ENCODE results near the gene KRTAP4-7.
"Not testable (repeated sequence)": the region's sequence is repeated elsewhere in the genome, so short reads cannot be mapped to it uniquely, and the experiment has no call there.

Gene KRTAP4-7

GRCh38 chr17:41042953-41043352, 41.0 kb upstream of the KRTAP4-7 start:
- TF ChIP-seq CTCF (IDR thresholded peaks at IDR 0.05; ENCODE audit: insufficient read depth, low read length, poor library complexity, severe bottlenecking) (no peak), EZH2phosphoT487 (conservative IDR thresholded peaks at IDR 0.05; ENCODE audit: low read length) (no peak)
- Histone ChIP-seq H4K20me1 (ENCODE audit: low read depth, low read length) (no peaks in the 10 kb centered on the region), H3K9ac (ENCODE audit: low read length) (no peak overlapping the region), H3K79me2 (ENCODE audit: insufficient read depth, low read length) (no peaks in the 10 kb centered on the region), H3K36me3 (ENCODE audit: low read length) (no peaks in the 10 kb centered on the region), H3F3A (ENCODE audit: insufficient read depth) (no peaks in the 10 kb centered on the region), H2AFZ (ENCODE audit: low read depth, low read length, severe bottlenecking) (no peak overlapping the region), H3K27ac (ENCODE audit: low read depth, low read length) (no peak overlapping the region), H3K9me2 (replicated peaks; ENCODE audit: insufficient read depth, low read length) (no peaks in the 10 kb centered on the region), H3K27me3 (ENCODE audit: low read length) (0 out of 2 replicates have a peak, but pooled peaks cover 3% of the 10 kb centered on the region), H3K9me3 (ENCODE audit: insufficient read depth, low read length) (peaks cover 12% of the 10 kb centered on the region; the same call in 1 of the 2 replicates), H3K4me2 (ENCODE audit: low read depth, low read length, poor library complexity, severe bottlenecking) (no peak overlapping the region), H3K4me3 (ENCODE audit: insufficient read depth, low read length, poor library complexity, severe bottlenecking) (no peak overlapping the region)

GRCh38 chr17:41046735-41047465, 37.0 kb upstream of the KRTAP4-7 start, which contains the start of gene KRTAP2-1:
Gene KRTAP2-1 (minus strand): TSS chr17:41047316. CDS start chr17:41047267, 49 bp downstream.
- H3K36me3 ChIP-seq (ENCODE audit: low read length); H3K79me2 ChIP-seq (ENCODE audit: insufficient read depth, low read length); H3F3A ChIP-seq (ENCODE audit: insufficient read depth); H3K4me3 ChIP-seq (ENCODE audit: insufficient read depth, low read length, poor library complexity, severe bottlenecking); H3K4me2 ChIP-seq (ENCODE audit: low read depth, low read length, poor library complexity, severe bottlenecking); H4K20me1 ChIP-seq (ENCODE audit: low read depth, low read length); H2AFZ ChIP-seq (ENCODE audit: low read depth, low read length, severe bottlenecking); H3K9ac ChIP-seq (ENCODE audit: low read length); H3K27me3 ChIP-seq (ENCODE audit: low read length); H3K9me2 ChIP-seq (replicated peaks; ENCODE audit: insufficient read depth, low read length); H3K27ac ChIP-seq (ENCODE audit: low read depth, low read length): not testable (repeated sequence)
- H3K9me3 ChIP-seq (ENCODE audit: insufficient read depth, low read length) = peaks cover 12% of the 10 kb centered on the region; the same call in 1 of the 2 replicates

GRCh38 chr17:41048441-41048840, 35.5 kb upstream of the KRTAP4-7 start:
- Histone ChIP-seq H3K9me2 (replicated peaks; ENCODE audit: insufficient read depth, low read length) (no peaks in the 10 kb centered on the region), H3K9ac (ENCODE audit: low read length) (no peak overlapping the region), H2AFZ (ENCODE audit: low read depth, low read length, severe bottlenecking) (no peak overlapping the region), H3K9me3 (ENCODE audit: insufficient read depth, low read length) (no peaks in the 10 kb centered on the region), H3K79me2 (ENCODE audit: insufficient read depth, low read length) (no peaks in the 10 kb centered on the region), H3K36me3 (ENCODE audit: low read length) (no peaks in the 10 kb centered on the region), H3K4me3 (ENCODE audit: insufficient read depth, low read length, poor library complexity, severe bottlenecking) (no peak overlapping the region), H3K4me2 (ENCODE audit: low read depth, low read length, poor library complexity, severe bottlenecking) (no peak overlapping the region), H3F3A (ENCODE audit: insufficient read depth) (0 out of 2 replicates have a peak, but pooled peaks cover 3% of the 10 kb centered on the region), H4K20me1 (ENCODE audit: low read depth, low read length) (no peaks in the 10 kb centered on the region), H3K27me3 (ENCODE audit: low read length) (no peaks in the 10 kb centered on the region), H3K27ac (ENCODE audit: low read depth, low read length) (no peak overlapping the region)
- no peak for TF ChIP-seq EZH2phosphoT487 (conservative IDR thresholded peaks at IDR 0.05; ENCODE audit: low read length)
- no peak for TF ChIP-seq CTCF (IDR thresholded peaks at IDR 0.05; ENCODE audit: insufficient read depth, low read length, poor library complexity, severe bottlenecking)

GRCh38 chr17:41049110-41049509, 34.8 kb upstream of the KRTAP4-7 start:
- no peak overlapping the region for H3K27ac ChIP-seq (ENCODE audit: low read depth, low read length)
- no peak overlapping the region for H2AFZ ChIP-seq (ENCODE audit: low read depth, low read length, severe bottlenecking)
- TF ChIP-seq EZH2phosphoT487 (conservative IDR thresholded peaks at IDR 0.05; ENCODE audit: low read length) (no peak), CTCF (IDR thresholded peaks at IDR 0.05; ENCODE audit: insufficient read depth, low read length, poor library complexity, severe bottlenecking) (no peak)
- no peaks in the 10 kb centered on the region for H4K20me1 ChIP-seq (ENCODE audit: low read depth, low read length)
- no peaks in the 10 kb centered on the region for H3K79me2 ChIP-seq (ENCODE audit: insufficient read depth, low read length)
- no peaks in the 10 kb centered on the region for H3K27me3 ChIP-seq (ENCODE audit: low read length)
- no peaks in the 10 kb centered on the region for H3K36me3 ChIP-seq (ENCODE audit: low read length)
- no peaks in the 10 kb centered on the region for H3K9me3 ChIP-seq (ENCODE audit: insufficient read depth, low read length)
- 0 out of 2 replicates have a peak, but pooled peaks cover 3% of the 10 kb centered on the region for H3F3A ChIP-seq (ENCODE audit: insufficient read depth)
- H3K4me2 ChIP-seq (ENCODE audit: low read depth, low read length, poor library complexity, severe bottlenecking) = no peak overlapping the region
- H3K9ac ChIP-seq (ENCODE audit: low read length) = no peak overlapping the region
- no peak overlapping the region for H3K4me3 ChIP-seq (ENCODE audit: insufficient read depth, low read length, poor library complexity, severe bottlenecking)
- H3K9me2 ChIP-seq (replicated peaks; ENCODE audit: insufficient read depth, low read length) = no peaks in the 10 kb centered on the region

Data from SU-DHL-6 (cell line).